GOT3 (cell line): ENCODE results near the gene C1QTNF8.

Experiments used
- DNase-seq: peaks from one replicate; lab custom pipeline; 2025; ENCODE audit warnings: mixed read lengths; lab: John Stamatoyannopoulos, UW

Gene C1QTNF8, protein sequence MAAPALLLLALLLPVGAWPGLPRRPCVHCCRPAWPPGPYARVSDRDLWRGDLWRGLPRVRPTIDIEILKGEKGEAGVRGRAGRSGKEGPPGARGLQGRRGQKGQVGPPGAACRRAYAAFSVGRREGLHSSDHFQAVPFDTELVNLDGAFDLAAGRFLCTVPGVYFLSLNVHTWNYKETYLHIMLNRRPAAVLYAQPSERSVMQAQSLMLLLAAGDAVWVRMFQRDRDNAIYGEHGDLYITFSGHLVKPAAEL

DNA sequence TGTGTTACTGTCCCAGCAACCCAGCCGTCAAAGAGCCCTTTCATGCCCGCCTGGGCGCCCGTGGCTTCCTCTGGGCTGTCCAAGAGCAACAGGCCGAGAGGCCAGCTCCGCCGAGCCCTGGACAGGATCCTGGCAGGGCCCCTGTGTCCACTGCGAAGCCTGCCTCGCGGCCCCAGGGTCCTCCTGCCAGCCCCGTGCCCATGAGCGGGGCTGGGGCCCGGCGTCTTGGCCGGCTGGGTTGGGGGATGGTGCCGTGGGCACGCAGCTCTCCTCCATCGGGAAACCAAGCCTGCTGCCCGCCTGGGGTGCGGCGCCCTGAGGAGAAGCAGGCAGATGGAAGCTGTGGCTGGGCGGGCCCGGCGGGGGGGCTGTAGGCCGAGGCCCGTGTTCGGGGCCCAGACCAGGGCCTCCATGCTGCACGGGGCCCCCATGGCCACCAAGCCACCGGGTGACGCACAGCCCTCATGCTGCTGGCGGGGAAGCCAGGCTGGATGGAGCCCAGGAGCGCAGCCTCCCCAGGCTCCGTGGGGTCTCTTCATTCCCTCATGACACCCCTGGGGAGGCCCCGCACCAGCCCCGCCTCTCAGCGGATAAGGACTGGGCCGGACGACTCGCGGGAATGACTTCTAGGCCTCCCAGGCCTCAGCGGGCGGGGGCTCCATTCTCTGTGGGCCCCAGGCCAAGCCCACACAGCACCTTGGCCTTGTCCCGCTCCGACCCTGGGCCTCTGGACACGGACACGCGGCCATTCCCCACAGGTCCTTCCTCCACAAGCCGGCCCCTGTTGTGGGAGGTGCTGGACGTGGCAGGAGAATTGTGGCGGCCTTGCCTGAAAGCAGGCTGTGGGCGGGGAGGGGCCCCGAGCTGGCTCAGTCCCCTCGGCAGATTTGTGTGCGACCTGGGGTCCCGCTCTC is at the start of gene C1QTNF8:
C1QTNF8 (minus strand) TSS at position 76 of the 914 bp plus-strand sequence. CDS start 1,322 bp downstream, outside the sequence.
- DNase-seq, result no peak

DNA sequence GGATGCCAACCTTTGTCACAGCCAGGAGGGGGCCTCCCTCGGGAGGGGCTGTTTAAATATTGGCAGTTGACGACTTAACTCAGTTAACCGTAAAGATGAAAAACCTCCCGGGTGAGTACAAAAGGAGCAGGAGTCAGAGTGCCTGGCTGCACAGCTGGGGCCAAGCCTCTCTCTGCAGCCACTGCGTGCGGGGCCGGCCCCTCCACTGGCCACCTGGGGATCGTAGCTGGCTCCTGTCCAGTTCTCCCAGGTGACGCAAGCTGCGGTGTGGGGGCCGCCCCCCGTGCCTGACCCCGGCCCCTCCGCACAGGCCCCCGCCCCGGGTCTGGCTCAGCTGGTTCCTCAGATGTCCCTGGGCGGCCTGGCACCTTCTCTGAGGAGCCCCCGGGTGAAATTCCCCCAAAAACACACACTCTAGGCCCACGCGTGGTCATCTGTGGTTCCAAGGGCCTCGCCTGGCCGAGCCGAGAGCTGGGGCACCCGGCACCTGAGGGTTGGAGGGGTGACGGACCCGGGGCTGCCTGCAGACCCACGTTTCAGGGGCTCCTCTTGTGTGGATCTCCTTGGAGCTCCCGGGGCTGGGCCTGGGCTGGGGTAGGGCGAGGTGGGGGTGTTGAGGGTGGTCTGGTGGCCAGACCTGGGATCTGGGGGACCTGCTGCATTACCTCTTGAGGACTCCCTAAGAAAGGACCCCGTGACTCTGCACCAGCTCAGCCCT is 49.5 kb upstream of the C1QTNF8 start:
- DNase-seq, result no peak

DNA sequence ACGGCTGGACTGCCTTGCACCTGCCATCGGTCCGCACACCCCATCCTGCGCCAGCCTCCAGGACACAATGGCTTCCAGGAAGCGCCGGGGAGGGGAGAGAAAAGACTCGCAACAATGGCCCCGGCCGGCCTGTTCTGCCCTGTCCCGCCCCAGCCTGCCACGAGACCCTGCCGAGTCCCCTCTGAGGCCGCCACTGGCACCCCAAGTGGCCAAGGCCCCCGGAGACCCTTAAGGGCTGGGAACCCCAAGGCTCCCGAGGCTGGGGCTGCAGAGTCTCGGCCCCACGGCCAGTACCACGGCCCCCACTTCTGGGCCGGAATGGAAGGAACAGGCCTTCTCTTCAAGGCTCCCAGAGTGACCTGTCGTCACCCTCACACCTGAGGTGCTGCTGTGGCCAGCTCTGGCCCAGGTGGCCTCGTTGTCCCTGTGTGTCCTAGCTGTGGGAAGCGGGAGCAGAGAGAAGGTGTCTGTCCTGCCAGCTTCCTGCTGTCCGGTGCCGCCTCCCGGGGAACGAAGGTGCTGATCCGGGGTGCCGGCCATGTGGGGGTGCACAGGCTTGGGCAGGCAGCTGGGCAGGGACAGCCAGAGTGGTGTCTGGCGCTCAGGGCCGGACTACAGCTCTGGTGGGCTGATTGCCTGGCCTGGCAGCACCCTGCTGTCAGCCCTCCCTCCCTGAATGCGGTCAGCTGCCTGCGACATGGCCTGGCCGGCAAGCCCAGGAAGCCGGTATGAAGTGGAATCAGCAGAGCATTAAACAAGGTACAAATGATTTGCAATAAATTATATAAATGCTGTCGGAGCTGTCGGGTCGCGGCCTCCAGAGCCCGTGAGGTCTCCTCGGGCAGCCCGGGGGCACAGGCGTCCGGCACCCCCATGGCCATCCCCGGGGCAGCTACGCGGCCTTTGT is 48.7 kb upstream of the C1QTNF8 start:
- no peak for DNase-seq

DNA sequence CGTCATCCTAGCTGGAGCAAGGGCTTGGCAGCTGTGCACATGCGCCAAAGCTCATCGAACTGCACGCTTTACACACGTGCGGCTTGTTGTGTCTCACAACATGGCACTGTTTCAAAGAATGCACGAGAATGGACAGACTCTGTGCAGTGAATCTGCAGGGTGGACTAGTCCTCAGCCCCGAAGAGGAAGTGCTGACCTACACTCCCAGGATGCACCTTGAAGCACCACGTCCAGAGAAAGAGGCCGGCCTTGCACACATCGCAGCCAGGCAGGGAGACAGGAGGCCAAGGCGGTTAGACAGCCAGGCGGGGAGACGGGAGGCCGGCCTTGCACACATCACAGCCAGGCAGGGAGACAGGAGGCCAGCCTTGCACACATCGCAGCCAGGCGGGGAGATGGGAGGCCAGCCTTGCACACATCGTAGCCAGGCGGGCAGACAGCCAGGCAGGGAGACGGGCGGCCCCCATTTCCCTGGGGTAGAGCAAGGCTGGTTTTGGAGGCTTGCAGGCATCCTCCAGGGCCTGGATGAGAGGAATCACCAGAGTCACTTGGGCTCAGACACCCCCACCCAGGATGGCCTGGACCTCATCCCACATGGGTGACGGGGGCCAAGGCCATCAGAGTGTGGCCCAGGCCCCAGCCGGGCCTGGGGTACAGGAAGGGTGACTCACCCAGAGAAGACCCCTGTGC is 47.9 kb upstream of the C1QTNF8 start:
- no peak for DNase-seq

DNA sequence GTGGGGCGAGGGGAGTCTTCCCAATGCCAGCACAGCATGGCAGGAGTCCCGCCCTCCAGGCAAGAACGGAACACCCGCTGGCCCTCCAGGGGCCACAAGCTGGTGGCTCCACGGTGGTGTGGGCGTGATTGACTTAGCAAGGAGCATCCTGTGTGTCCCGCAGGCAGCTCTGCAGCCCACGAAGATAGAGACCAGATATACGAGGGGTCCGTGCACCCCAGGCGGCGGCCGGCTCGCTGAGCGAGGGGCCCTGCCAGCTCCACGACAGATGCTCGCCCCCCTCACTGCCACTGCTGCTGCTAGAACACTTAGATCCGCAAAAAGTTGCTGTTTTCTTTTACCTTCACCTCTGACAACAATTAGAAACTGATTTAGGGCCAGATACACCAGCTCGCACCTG is 46.9 kb upstream of the C1QTNF8 start:
- no peak for DNase-seq

DNA sequence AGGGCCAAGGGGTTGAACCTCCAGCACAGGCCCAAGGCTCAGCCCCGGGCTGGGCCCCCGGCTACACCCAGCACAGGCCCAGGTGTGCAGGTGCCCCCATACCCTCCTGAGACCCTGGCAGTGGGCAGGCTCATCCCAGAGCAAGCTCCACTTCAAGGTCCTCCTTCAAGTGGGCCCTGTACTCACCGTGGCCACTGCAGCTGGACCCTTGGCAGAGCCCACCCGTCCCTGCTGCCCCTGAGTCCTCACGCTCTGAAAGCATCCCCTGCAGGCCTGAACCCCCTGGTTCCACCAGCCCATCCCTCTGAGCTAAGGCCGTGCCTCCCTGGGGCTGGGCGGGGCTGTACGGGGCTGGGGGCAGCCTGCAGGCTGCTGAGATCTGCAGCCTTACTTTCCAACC is 45.7 kb upstream of the C1QTNF8 start:
- no peak for DNase-seq

DNA sequence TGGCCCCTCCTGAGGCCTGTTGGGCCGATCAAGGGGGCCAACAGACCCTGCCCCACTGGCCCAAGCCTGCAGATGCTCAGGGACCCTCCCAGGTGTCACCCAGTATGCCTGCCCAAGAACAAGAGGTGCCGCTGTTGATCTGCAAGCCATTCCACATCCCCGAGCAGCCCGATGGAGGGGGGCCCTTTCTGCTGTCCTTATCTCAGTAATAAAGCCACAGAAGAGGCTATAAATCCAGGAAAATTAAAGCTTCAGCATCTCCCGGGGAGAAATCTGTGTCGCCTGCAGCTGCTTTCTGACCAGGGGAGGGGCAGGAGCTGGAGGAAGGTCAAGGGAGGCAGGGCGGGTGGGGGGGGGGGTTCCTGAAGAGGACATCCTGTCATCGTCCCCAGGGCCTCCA is 45.1 kb upstream of the C1QTNF8 start:
- no peak for DNase-seq

DNA sequence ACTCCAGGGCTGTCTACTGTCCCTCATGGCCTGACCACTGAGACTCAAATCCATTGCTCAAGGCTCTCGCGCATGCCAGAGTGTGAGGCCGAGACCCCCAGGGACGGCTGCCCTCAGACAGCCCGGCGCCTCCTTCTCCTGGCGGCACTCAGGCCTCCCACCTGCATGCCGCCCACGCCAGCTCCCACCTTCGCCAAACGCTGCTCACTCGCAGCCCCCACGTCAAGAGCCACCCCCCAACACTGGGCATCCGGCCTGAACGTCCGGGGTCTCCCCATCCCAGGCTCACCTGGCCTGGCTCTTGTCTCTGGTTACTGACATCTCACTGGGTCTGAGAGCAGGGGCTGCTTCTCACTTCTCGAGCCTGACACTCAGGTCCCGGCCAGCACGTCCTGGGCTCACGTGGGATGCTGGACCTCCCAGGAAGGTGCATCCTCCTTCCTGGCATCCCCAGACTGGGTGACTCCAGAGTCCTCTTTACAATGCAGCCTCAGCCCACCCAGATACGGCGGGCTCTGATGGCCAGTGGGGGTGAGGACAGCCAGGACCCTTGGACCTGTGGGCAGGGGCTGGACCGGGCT is 44.6 kb upstream of the C1QTNF8 start:
- DNase-seq, result no peak

DNA sequence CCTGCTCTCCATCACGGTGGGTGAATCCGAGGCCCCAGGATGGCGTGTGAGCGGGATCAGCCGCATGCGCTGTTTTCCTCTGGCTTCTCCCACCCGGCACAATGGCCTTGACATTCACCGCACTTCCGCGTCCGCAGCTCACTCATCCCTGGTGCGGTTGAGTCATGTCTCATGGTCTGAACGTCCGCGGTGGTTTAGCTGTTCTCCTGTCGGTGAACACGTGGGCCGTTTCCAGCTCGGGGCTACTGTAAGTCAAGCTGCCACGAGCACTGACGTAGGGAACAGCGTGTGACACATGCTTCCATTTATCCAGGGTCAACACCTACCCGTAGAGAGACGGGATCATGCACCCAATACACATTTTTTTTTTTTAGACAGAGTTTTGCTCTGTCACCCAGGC is 41.6 kb upstream of the C1QTNF8 start:
- no peak for DNase-seq

DNA sequence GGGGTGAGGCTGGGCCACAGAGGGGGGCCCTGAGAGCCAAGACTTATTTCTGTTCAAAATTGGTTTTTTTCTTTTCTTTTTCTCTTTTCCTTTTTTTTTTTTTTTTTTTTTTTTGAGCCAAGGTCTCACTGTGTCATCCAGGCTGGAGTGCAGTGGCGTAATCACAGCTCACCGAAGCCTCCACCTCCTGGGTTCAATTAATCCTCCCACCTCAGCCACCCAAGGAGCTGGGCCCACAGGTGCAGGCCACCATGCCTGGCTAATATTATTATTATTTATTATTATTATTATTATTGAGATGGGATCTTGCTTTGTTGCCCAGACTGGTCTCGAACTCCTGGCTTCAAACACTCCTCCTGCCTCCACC is 39.4 kb upstream of the C1QTNF8 start:
- DNase-seq, result no peak

DNA sequence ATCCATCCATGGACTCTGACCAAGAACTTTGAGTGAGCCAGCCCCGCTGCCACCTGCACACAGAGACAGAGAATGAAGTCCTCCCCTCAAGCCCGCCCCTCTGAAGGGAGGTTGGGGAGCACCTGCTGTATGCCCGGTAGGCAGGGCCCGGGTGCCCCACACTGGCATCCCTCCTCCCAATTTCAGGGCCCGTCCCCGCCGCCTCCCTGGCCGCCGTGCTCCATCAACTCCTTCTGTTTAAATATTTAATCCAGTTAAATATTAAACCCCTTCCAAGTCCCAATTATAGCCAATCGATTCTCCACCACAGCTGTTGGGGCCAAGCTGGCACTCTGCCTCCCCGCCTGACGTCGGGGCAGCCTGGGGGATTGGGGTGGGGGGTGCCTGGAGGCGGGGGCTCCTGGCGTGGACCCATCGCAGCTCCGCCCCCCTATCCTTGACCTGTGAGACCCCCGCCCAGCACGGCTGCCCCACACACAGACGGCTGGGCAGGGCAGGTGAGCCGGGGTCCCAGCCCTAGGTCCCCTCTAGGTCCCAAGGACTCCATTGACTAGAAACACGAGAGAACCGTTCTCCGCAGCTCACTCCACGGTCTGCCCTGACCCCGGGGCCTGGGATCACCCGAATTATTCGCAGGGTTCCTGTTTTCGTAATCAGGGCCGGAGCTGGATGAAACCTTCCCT is 38.9 kb upstream of the C1QTNF8 start:
- no peak for DNase-seq

DNA sequence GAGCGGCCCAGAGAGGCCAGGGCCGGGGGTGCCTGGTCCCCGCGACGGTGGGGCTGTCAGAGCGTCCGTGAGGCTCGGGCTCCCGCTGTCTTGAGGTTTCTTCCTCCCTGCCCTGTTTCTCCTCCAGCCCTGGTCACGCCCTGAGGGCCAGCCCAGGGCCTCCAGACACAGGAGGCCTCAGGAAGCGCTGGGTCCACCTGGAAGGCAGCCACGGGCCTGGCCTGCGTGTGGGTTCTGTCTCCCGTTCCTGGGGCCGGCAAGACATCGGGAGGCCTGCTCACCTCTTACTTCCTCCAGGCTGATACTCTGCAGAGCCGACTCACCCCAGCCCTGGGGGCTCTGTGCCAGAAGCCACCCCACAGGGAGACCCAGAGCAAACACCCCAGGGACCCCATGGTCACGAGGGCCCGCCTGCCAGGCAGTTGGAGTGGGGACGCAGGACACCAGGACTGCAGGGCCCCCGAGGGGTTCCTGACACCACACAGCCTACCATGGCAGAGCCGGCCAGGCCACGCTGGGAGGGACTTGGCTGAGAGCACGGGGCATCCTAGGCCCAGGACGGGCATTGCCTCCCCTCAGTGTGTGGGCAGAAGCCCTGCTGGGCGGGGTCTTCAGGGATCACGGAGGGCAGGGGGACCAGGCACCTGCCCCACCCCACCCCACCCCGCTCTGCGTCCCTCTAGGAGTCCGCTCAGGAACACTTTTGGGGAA is 37.9 kb upstream of the C1QTNF8 start:
- no peak for DNase-seq

DNA sequence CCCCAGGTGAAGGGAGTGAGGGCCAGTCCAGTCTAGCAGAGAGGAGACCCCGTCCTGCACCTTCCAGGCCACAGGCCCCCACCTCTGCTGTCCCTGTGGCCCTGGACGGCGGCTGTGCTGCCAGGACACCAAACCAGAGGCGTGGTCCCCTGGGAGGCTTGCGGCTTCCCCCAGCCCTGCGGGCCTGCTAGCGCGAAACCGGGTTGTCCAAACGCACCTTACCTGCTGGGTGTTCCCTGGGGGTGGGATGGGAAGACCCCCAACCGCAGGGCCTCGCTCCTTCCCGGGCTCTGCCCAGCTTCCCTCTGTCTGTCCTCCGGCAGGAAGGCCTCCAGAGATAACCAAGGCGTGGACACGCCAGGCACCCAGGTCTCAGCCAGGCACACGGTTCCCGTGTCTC is 37.2 kb upstream of the C1QTNF8 start:
- no peak for DNase-seq

DNA sequence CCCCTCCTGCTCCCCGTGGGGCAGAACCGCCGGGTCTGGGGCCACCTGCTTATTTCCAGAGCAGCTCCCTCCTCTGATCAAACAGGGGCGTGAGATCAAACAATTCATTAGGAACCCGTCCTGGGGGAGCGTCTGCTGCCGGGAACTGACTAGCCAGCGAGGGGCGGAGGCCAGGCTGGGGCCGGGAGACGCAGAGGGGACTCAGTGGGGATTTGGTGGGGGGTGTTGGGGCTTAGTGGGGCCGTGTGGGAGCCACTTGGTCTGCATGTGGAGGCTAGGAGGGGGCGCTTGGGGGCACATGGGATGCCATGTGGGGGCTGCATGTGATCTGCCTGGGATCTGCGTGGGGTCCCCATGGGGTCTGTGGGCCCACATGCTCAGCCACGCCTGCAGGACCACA is 36.4 kb upstream of the C1QTNF8 start:
- no peak for DNase-seq

DNA sequence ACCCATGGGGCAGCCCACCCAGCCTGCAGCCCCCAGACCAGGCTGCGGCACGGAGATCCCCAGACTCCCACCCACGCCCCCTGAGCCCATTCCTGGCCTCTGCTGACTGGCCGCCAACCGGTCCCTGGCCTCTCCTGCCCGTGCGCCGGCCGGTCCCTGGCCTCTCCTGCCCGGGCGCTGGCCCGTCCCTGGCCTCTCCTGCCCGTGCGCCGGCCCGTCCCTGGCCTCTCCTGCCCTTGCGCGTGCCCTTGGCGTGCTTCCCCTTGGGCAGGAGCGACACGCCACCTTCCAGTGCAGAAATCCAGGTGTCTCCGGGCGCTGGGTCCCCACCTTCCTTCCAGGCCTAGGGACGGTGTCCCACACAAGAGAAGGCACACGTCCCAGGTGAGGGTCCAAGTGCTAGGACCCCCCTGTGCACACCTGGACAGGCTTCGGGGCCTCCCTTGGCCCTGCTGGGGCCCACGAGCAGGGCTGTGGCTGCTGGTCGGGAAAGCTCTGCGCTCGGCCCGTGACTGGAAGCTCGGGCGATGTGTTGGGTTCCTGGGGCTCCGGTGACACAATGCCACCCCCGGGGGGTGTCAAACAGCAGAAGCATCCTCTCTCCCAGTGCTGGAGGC is 35.4 kb upstream of the C1QTNF8 start:
- DNase-seq, result no peak

DNA sequence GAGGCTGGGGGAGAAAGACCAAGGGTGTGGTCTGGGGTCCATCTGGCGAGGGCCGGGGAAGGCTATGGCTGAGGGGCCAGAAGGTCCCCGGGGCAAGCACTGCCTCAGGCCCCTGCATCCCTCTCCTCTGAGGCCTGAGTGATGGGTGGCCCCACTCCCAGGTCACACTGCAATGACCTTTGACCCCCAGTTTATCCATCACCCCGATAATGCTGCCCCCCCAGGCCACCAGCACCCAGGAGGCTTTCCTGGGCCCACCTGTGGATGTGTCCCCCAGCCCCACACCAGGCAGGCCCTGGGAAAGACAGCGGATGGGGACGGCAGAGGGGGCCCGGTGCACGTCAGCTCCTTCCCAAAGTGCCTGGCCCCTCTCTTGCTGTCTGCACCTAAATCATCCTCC is 34.3 kb upstream of the C1QTNF8 start:
- DNase-seq, result no peak

DNA sequence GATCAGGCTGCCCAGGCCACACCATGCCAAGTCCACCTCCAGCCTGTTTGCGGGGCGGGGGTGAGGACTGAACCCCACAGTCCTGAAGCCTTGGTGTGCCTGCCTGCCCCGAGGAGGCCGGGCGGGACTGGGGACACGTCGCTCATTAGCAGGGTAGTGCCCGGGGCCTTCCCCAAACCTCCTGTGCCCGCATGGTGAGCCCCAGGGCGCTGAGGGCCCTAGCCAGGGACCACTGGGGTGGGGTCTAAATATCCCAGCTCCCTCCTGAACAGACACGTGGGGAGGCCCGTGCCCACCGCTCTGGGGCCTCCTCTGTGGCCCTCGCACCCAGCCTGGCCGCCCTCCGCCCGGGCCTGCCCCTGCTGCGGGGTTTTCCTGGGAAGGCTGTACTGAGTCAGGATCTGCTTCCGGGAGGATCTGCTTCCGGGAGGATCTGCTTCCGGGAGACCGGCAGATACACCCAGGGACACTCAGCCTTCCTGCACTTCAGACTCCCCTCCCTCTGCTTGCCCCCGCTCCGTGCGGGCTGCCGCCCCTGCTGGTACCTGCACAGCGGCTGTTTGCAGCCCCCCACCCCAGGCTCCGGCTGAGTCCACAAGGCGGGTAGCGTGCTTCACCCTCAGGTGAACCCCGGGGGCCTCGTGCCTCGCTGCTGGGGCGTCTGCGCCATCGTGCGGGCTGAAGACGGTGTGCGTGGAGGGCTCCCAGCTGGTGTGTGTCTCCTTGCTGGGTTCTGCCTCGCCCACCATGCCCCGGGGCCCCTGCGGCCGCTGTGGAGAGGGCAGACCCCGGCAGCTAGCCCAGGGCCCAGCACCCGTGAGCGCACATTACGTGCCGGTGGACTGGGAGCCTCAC is 33.3 kb upstream of the C1QTNF8 start:
- DNase-seq, result no peak
